A172 (cell line): ENCODE measurements around the gene CEP89. TPM values are rescaled to one million over a fixed set of nuclear protein-coding genes. Genes with fewer than 3 reads are reported as not detected.
A peak's percentile ranks its signal among the peaks of the same experiment; 100 is the strongest.
"Not testable (repeated sequence)": the region's sequence is repeated elsewhere in the genome, so short reads cannot be mapped to it uniquely, and the experiment has no call there.

Experiments used
- DNase-seq: peaks from one replicate; pipeline ENCODE4 v3.0.0-alpha.2; 2015; ENCODE audit warnings: low spot score
- total RNA-seq: library from RNA; depleted of rRNA; stranded (reverse); fragments of >200 nt; shearing (Covaris generic); gene quantifications from 2 replicates; pipeline ENCODE4 v1.2.3, GENCODE V29; 2014; rRNA removed

CEP89 gene
- total RNA-seq, 1 experiment from 2014 or later = 34.8 TPM

DNA sequence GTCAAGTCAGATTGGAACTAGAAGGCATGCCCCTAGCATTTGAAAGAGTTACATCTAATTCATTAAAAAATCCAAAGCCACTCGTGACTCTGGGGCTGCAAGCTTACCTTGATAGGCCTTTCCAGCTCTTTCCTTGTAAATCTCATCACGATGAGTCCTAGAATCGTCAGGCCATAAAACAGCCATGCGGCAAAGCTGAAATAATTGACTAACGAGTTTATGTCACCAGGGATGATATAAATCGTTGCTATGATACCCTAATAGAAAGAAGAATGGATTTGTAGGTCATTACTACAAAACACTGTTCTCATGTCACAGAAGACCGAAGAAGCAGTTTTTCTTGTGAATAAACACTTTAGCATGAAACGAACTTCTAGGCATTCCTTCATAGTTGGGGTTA lies 129.7 kb downstream of the CEP89 start:
- no peak for DNase-seq

DNA sequence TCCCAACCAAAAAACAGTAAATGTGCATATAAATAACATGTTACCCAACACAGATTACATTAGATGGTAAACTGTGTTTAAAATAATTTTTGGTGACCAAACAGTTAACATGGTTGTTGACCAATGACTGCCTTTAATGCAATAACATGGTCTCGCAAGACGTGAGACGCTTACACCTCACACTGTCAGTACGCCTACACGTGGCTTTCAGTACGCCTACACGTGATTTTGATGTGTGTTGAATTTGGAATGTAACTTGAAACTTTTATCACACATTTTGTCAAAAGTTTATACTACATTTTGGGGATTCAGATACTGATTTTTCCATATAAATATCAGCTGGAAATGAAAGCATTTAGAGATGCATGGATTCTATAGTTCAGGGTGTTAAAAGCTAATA lies 134.2 kb downstream of the CEP89 start:
- no peak for DNase-seq

DNA sequence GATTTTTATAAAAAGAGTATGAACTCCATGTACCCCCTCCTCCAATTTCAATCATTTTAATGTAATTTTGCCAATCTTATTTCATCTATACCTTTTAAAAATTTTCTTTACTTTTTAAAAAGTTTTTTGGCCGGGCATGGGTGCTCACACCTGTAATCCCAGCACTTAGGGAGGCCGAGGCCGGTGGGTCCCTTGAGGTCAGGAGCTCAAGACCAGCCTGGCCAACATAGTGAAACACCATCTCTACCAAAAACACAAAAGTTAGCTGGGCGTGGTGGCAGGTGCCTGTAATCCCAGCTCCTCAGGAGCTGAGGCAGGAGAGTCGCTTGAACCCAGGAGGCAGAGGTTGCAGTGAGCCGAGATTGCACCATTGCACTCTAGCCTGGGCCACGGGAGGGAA lies 138.4 kb downstream of the CEP89 start:
- DNase-seq = not testable (repeated sequence)

DNA sequence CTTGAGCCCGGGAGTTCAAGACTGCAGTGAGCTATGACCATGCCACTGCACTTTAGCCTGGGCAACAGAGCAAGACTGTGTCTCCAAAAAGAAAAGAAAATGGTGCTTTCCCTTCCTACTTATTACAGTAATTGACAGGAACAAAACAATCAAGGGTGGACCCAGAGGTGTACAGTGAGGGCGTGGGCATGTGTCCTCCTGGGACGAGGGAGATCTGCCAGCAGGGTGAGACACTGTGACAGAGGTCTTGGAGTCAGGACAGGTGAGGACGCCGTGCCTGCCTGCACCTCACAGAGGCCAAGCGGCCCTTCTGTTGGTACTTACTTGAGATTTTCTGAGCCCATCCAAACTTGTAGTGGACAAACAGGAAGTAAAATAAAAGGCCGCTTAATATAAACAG lies 138.9 kb downstream of the CEP89 start:
- DNase-seq = not testable (repeated sequence)

DNA sequence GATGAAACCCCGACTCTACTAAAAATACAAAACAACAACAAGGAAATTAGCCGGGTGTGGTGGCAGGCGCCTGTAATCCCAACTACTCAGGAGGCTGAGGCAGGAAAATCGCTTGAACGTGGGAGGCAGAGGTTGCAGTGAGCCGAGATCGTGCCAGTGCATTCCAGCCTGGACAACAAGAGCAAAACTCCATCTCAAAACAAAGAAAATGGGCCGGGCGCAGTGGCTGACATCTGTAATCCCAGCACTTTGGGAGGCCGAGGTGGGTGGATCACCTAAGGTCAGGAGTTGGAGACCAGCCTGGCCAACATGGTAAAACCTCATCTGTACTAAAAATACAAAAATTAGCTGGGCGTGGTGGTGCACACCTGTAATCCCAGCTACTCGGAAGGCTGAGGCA lies 139.7 kb downstream of the CEP89 start:
- not testable (repeated sequence) for DNase-seq

DNA sequence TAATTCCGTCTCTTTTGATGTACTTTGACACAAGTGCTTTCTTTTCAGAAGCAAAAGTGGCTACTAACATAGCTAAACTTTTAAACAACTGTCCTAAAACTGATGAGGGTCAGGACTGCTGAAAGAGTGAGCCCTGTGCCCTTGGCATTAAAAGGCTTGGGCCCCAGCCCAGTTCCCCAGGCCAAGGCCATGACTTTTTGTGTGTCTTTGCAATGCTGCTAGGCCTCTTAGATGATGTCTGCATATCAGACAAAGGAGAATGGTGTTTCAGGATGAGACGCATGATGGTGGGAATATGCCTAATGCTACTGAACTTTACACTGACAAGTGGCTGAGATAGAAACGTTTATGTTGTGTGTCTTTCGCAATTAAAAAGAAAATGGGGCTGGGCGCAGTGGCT lies 140.1 kb downstream of the CEP89 start:
- DNase-seq = no peak

DNA sequence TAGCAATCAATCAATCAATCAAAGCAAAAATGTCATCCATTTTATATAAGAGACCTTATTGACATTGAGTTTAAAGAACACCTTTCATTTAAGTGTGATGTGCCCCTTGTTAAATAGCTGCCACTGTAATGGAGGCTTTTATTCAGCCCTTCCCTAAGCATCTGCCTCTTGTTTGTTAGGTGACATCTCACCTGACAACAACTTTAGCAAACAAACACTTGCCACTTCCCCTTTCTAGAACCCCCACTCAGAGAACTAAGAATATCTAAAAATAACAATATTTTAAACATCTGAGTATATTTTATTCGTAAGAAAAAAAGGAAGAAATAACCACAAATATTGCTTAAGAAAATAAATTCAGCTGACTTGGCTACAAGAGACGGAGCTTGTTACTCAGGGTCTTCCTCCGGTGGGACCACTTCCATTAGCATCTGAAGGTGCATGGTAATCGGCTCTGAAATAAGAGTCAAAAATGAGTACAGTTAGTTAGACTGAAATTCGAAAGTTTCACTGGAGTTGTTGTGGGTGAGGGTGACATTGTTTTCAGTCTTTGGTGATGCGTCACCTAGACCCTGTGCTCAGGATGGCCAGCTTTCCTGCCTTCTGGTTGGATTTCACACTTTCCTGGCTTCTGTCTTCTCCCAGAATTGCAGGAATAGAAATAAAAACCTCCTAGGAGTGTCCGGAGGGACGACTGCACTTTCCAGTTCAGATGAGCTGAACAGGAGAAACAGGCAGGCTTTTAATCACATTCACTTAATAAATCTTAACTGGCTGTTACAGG lies 141.3 kb downstream of the CEP89 start:
- peak; percentile 95 for DNase-seq

DNA sequence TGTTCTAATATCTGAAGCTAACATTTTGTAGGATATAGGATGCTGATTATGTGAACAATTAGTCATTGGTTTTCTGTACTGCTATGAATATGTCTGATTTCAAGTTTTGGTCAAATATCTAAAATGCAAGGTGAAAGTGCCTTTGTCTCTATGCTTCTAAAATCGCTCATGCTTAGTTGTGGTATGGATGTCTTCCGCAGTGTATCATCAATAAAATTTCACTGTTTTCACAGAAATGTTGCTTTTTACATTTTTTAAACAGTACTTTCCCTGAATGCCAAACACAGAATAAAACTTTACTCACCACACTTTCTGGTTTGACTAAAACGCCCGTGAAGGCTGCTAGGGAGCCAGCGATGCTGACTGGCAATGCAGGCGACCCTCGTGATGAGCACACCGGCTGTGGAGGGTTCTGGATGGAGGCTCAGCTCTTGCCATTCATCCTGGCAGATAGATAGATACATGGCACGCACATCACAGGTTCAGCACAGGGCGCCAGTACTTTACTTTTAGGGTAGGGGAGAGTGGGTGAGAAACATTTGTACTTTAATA lies 142.3 kb downstream of the CEP89 start:
- DNase-seq = no peak

DNA sequence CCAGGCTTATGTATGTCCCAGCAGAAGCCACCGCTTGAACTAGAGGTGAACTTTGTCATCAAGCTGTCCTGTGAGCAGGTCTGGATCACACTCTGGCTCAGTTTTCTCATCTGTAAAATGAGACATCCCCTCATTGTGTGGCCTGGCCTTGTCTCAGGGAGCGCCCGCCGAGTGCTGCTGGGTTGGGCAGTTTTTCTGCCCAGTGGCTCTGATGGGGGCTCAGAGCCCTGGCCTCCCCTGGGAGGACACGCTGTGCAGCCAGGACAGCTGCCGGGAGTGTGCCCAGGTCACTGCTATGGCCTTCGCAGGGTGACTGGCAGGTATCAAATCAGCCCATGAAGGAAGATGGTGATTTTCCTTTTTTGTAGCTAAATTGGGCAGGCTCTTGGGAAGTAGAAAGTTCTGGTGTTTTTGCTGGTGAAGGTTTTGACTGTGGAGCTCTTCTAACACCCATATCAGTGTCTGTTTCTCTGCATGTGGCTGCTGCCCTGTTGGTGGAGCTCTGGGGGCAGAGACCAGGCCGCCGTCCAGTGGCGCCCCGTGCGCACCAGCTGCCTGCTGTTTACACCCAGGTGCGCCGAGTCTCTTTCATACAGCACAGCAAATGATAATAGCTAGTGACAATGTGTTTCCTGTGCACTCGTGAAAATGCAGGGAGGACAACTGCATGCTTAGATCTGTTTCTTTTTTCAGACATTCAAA lies 143.0 kb downstream of the CEP89 start:
- DNase-seq = no peak

DNA sequence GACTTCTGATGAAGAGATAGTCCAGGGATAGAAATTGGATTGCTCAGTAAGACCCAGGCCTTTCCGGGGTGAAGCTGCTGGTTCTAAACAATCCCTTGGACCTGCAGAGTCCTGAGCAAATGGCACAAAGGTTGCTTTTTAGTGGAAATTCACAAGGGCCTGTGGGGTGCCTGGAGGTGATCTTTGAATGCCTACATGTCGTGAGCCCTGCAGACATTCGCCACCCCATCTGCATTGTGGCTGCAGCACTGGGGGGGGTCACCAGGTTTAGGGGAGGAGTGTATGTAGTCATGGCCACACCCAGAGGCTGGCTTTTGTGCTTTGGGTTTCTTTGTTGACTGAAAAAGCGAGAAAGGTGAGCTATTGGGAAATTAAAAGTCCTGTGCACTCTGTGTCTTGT lies 143.6 kb downstream of the CEP89 start:
- no peak for DNase-seq

Other genes with a start within 250 kb of the CEP89 start
- not detected in 2 replicates for gene SLC7A9, start 102.2 kb downstream of the CEP89 start, total RNA-seq
- gene FAAP24, start 284 bp upstream of the CEP89 start, total RNA-seq = 10.4 and 12.7 TPM in 2 replicates
- gene RHPN2, start 92.9 kb upstream of the CEP89 start, total RNA-seq = 17.4 and 23.0 TPM in 2 replicates
- 6.5 and 8.0 TPM in 2 replicates for gene GPATCH1, start 109.2 kb upstream of the CEP89 start, total RNA-seq
- gene WDR88, start 160.2 kb upstream of the CEP89 start, total RNA-seq = not detected in 2 replicates
- gene LRP3, start 222.4 kb upstream of the CEP89 start, total RNA-seq = 85.2 and 86.5 TPM in 2 replicates